GM13977 (cell line): ENCODE measurements around the gene MAGI2.

ENCODE experiments used
- DNase-seq: peaks from one replicate; pipeline ENCODE4 v3.0.0; 2012; ENCODE audit warnings: low spot score
- in situ Hi-C: fragments of 300-500 bp; cut with MboI; formaldehyde crosslinking; loops from one replicate; pipeline ENCODE4 v1.12.0; 2022; ENCODE audit warnings: low sequenced_read_pairs, low pct_unique_long_range_greater_than_20kb, mixed read lengths, inconsistent platforms; ENCODE audit not compliant: unreplicated experiment
- TF ChIP-seq, protein P1 (sequence below): IDR thresholded peaks from 2 replicates; pipeline ENCODE4 v1.5.1; 2012; ENCODE audit warnings: mild to moderate bottlenecking, control low read depth; ENCODE audit not compliant: insufficient read depth; ENCODE audit errors: extremely low read depth, missing control alignments

Gene MAGI2

DNA sequence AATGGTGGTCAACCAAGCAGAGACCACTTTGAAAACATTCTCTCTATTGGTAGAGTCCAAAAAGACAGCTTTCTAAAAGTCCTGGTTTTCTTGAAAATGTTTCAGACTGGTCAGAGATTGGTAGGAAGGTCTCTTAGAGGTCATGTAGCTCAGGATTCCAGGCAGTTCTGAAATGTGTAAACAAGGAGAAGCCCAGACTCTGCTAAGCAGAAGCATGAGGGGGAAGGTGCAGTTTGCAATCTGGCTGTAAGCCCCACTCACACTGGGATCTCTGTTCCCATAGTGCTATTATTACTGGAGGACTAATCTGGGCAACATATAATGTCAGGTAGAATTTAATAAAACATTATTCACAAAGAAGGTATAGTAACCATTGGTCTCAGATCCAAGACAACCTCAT, 101.1 kb downstream of the MAGI2 start:
- in situ Hi-C loops: no loop called here
- no peak for DNase-seq
- TF ChIP-seq, protein P1, sequence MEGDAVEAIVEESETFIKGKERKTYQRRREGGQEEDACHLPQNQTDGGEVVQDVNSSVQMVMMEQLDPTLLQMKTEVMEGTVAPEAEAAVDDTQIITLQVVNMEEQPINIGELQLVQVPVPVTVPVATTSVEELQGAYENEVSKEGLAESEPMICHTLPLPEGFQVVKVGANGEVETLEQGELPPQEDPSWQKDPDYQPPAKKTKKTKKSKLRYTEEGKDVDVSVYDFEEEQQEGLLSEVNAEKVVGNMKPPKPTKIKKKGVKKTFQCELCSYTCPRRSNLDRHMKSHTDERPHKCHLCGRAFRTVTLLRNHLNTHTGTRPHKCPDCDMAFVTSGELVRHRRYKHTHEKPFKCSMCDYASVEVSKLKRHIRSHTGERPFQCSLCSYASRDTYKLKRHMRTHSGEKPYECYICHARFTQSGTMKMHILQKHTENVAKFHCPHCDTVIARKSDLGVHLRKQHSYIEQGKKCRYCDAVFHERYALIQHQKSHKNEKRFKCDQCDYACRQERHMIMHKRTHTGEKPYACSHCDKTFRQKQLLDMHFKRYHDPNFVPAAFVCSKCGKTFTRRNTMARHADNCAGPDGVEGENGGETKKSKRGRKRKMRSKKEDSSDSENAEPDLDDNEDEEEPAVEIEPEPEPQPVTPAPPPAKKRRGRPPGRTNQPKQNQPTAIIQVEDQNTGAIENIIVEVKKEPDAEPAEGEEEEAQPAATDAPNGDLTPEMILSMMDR: no peak

DNA sequence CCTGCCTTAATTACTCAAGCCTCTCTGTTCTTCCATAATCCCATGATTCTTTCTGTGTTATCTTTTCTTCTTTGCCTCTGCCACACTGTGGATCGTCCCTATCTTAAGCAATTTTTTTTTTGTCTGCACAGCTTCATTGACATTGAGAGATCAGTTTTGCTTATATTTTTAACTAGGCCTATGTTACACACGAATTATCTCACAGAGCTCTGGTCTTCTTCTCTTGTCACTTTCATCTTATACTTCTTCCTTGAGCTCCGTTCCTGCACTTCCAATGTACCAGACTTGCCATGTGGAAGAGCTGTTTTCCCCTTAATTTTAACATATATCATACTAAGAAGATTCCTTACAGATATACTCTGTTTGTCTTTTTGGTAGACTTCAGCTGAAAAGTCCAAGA, 106.1 kb downstream of the MAGI2 start:
- in situ Hi-C loops: no loop called here
- TF ChIP-seq, protein P1: no peak
- DNase-seq: no peak

DNA sequence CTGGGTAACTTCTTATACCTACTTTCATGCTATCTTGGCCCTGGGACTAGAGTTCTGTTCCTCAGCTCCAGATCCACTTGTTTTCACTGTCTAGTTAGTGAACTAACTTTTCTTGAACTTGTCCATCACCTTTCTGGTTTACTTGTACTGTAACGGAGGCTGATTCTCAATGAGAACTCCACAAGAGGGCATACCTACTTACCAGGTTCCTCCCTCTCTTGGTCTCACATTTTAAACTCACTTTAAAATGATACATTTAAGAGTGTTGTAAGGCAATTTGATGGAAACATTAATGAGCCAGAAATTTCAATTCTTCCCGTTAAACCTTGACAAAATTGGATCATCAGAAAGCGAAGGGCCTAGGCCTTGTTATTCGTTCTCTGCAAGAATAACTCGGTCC, 111.6 kb downstream of the MAGI2 start:
- TF ChIP-seq, protein P1: no peak
- in situ Hi-C loops: no loop called here
- no peak for DNase-seq

DNA sequence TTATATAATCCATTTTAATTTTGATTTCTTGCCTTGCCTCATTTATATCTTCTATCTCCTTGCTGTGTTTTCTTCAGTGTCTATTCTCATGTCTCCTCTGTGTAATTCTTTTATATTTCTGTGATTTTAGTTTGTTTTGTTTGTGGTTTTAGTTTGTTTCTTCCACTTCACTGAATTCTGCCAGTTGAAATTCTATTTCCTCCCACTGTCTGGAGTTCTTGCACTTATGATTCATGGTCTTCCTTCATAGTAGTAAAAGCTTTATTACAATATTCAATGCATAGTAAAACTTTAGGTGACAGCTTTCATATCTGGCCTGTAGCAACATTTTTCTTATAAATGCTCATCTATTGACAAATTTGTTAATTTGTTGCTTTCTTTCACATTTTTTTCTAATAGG, 113.3 kb downstream of the MAGI2 start:
- DNase-seq: no peak
- in situ Hi-C loops: no loop called here
- TF ChIP-seq, protein P1: no peak

DNA sequence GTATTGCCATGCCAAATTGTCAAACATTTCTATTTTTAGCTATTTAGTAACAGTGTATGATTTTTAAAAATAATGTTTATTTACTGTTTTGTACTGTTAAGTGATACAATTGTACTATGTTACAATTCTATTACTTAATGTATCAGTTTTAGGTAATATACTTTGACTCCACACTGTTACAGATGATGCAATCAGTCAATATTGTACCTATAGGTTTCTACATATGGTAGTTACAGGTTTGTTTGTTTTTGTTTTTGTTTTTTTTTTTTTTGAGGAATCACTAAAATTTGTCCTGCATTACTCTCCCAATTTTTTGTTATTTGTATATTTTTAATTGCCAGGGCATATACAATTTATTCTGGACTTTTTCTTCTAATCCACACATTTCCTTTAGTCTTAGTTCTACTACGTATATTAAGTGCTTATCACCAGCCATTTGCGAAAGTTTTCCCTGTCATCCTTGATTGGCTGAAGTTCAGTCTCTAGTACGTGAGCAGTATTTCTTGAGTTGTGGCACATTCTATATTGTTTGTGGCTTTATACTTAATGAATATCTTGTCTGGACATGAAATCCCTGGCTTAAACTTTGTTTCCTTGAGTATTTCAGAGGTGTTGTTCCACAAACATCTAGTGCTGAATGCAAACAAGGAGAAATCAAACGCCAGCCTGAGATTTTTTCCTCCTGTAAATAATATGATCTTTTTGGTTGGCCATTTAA, 114.1 kb downstream of the MAGI2 start:
- TF ChIP-seq, protein P1: no peak
- DNase-seq: no peak
- in situ Hi-C loops: no loop called here

DNA sequence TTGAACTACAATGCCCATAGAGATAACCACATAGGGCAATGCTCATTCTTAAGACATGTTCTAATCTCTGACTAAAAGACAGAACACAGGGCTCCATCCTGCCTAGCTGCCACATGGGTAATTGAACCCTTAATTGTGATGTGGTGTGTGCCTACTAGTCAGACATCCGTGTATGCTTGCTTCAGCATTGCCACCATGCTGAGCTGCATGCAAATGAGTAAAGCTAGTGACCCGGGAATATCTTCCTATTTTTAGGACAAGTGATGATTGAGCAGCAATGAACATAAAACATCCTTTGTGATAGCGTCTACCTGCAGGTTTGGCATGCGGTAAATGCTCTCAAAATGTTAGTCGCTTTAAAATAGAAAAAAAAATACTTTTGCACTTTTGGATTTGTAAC, 115.8 kb downstream of the MAGI2 start:
- in situ Hi-C loops: no loop called here
- TF ChIP-seq, protein P1: no peak
- DNase-seq: no peak
